C4-2B (cell line): ENCODE results near the gene DTX1.

ENCODE experiments used
- CTCF ChIP-seq: fragments of 450-650 bp; conservative IDR thresholded peaks from 2 replicates; pipeline ENCODE4 v1.5.1; 2017; ENCODE audit warnings: mild to moderate bottlenecking
- ZFX ChIP-seq: fragments of 450-650 bp; IDR thresholded peaks from 2 replicates; pipeline ENCODE4 v1.6.1; 2017

GRCh38 chr12:113103756-113104450, 47.4 kb downstream of the DTX1 start:
- TF ChIP-seq CTCF (no peak), ZFX (no peak)
